CD1c-positive myeloid dendritic cell (primary cell): ENCODE data around the gene CTNNAL1.
"Not testable (repeated sequence)": the region's sequence is repeated elsewhere in the genome, so short reads cannot be mapped to it uniquely, and the experiment has no call there.

Experiments
- DNase-seq: peaks from one replicate; pipeline ENCODE4 v3.0.0-alpha.2; 2016; ENCODE audit errors: extremely low spot score

CTNNAL1 gene

GRCh38 chr9:108983885-108984284 is 29.4 kb downstream of the CTNNAL1 start:
- DNase-seq, result no peak

- DNase-seq, result no peak
These were observed 32.4 kb downstream of the CTNNAL1 start for GRCh38 chr9:108980893-108981292.

GRCh38 chr9:108978205-108978604 is 35.1 kb downstream of the CTNNAL1 start:
- DNase-seq, result no peak

- DNase-seq, result no peak
These were observed 39.4 kb downstream of the CTNNAL1 start for GRCh38 chr9:108973895-108974294.

GRCh38 chr9:108972626-108973209 is 40.6 kb downstream of the CTNNAL1 start:
- DNase-seq, result no peak

- DNase-seq, result no peak
These were observed 41.1 kb downstream of the CTNNAL1 start for GRCh38 chr9:108972186-108972585.

GRCh38 chr9:108971392-108971791 is 41.9 kb downstream of the CTNNAL1 start:
- DNase-seq, result not testable (repeated sequence)

GRCh38 chr9:108967916-108968315 is 45.4 kb downstream of the CTNNAL1 start:
- no peak for DNase-seq

- DNase-seq, result no peak
These were observed 49.7 kb downstream of the CTNNAL1 start for GRCh38 chr9:108963459-108964143.

GRCh38 chr9:108961151-108961550 is 52.1 kb downstream of the CTNNAL1 start:
- no peak for DNase-seq

GRCh38 chr9:108960331-108960730 is 53.0 kb downstream of the CTNNAL1 start:
- no peak for DNase-seq

- DNase-seq, result no peak
These were observed 56.7 kb downstream of the CTNNAL1 start for GRCh38 chr9:108956631-108957026.

- no peak for DNase-seq
These were observed 57.2 kb downstream of the CTNNAL1 start for GRCh38 chr9:108956022-108956630.

- DNase-seq, result peak; percentile 40
These were observed 59.2 kb downstream of the CTNNAL1 start for GRCh38 chr9:108953983-108954574.

- no peak for DNase-seq
These were observed 61.7 kb downstream of the CTNNAL1 start for GRCh38 chr9:108951578-108951977.

GRCh38 chr9:108950168-108950567 is 63.1 kb downstream of the CTNNAL1 start:
- DNase-seq, result no peak

- no peak for DNase-seq
These were observed 73.3 kb downstream of the CTNNAL1 start for GRCh38 chr9:108939975-108940374.

GRCh38 chr9:108937561-108938305 is 75.6 kb downstream of the CTNNAL1 start:
- no peak for DNase-seq

GRCh38 chr9:108934323-108934893 is 78.9 kb downstream of the CTNNAL1 start, which contains the start of gene ABITRAM:
Gene ABITRAM, plus strand, starts transcription at chr9:108934400. Its CDS starts 87 bp downstream, at chr9:108934487.
- peak; percentile 91 for DNase-seq

GRCh38 chr9:108933718-108934322 is 79.5 kb downstream of the CTNNAL1 start, which contains the start of gene ELP1:
Gene ELP1, minus strand, starts transcription at chr9:108934124. Its CDS starts 2,978 bp downstream, at chr9:108931146.
- peak; percentile 95 for DNase-seq

- no peak for DNase-seq
These were observed 80.0 kb downstream of the CTNNAL1 start for GRCh38 chr9:108933231-108933717.
